HG02840 (cell line): ENCODE data around the gene ARMC7.

Experiments used
- ATAC-seq: cut with Tn5 transposase; IDR thresholded peaks from one replicate; pipeline ENCODE4 v1.9.1; 2021; ENCODE audit warnings: mild to moderate bottlenecking, moderate library complexity, moderate number of reproducible peaks; ENCODE audit not compliant: unreplicated experiment, low FRiP score

The ARMC7 gene

GRCh38 chr17:75098861-75099260 lies 10.9 kb upstream of the ARMC7 start:
- ATAC-seq, result no peak

GRCh38 chr17:75099881-75100595 lies 9.7 kb upstream of the ARMC7 start:
- ATAC-seq, result no peak

- ATAC-seq, result no peak
Observed at GRCh38 chr17:75102385-75102821, 7.4 kb upstream of the ARMC7 start.

GRCh38 chr17:75103601-75104554 lies 5.9 kb upstream of the ARMC7 start:
- no peak for ATAC-seq

- ATAC-seq, result no peak
Observed at GRCh38 chr17:75105126-75106080, 4.4 kb upstream of the ARMC7 start.

- ATAC-seq, result no peak
Observed at GRCh38 chr17:75108193-75108592, 1.6 kb upstream of the ARMC7 start.

GRCh38 chr17:75109046-75109406 lies 743 bp upstream of the ARMC7 start:
- no peak for ATAC-seq

GRCh38 chr17:75110234-75110937 lies 617 bp downstream of the ARMC7 start:
- no peak for ATAC-seq

- ATAC-seq, result no peak
Observed at GRCh38 chr17:75111777-75112335, 2.1 kb downstream of the ARMC7 start.

- ATAC-seq, result no peak
Observed at GRCh38 chr17:75113798-75114551, 4.2 kb downstream of the ARMC7 start.

- ATAC-seq, result no peak
Observed at GRCh38 chr17:75114552-75115314, 5.0 kb downstream of the ARMC7 start.

GRCh38 chr17:75115555-75115954 lies 5.8 kb downstream of the ARMC7 start:
- no peak for ATAC-seq

GRCh38 chr17:75116737-75117136 lies 7.0 kb downstream of the ARMC7 start:
- ATAC-seq, result no peak

GRCh38 chr17:75118307-75118706 lies 8.5 kb downstream of the ARMC7 start:
- no peak for ATAC-seq

- ATAC-seq, result no peak
Observed at GRCh38 chr17:75124041-75124818, 14.5 kb downstream of the ARMC7 start.

GRCh38 chr17:75124819-75125162 lies 15.0 kb downstream of the ARMC7 start:
- no peak for ATAC-seq

GRCh38 chr17:75125984-75126383 lies 16.2 kb downstream of the ARMC7 start:
- no peak for ATAC-seq
